Measurements from ENCODE around the gene PDGFA.

The PDGFA gene

GRCh38 chr7:473870-474604 lies 45.6 kb downstream of the PDGFA start:
- DNase-seq = no peak

- no peak for DNase-seq
These were observed 46.4 kb downstream of the PDGFA start for GRCh38 chr7:473211-473734.

GRCh38 chr7:472640-472957 lies 47.0 kb downstream of the PDGFA start:
- no peak for DNase-seq

- no peak for DNase-seq
These were observed 47.6 kb downstream of the PDGFA start for GRCh38 chr7:471866-472639.

GRCh38 chr7:471191-471865 lies 48.3 kb downstream of the PDGFA start:
- DNase-seq = no peak

- DNase-seq = no peak
These were observed 50.1 kb downstream of the PDGFA start for GRCh38 chr7:469563-469961.

GRCh38 chr7:468681-469562 lies 50.7 kb downstream of the PDGFA start:
- DNase-seq = no peak

- DNase-seq = no peak
These were observed 51.6 kb downstream of the PDGFA start for GRCh38 chr7:467856-468545.

- DNase-seq = no peak
These were observed 52.2 kb downstream of the PDGFA start for GRCh38 chr7:467393-467828.

GRCh38 chr7:466465-467191 lies 53.0 kb downstream of the PDGFA start:
- DNase-seq = no peak

- peak; percentile 2 for DNase-seq
These were observed 53.8 kb downstream of the PDGFA start for GRCh38 chr7:465710-466400.

GRCh38 chr7:464454-465401 lies 54.9 kb downstream of the PDGFA start:
- peak; percentile 71 for DNase-seq

GRCh38 chr7:463817-464453 lies 55.7 kb downstream of the PDGFA start:
- DNase-seq = peak; percentile 40

- peak; percentile 30 for DNase-seq
These were observed 56.3 kb downstream of the PDGFA start for GRCh38 chr7:463362-463781.

- peak; percentile 27 for DNase-seq
These were observed 57.2 kb downstream of the PDGFA start for GRCh38 chr7:462173-463103.

GRCh38 chr7:461453-462172 lies 58.0 kb downstream of the PDGFA start:
- DNase-seq = no peak

GRCh38 chr7:461117-461452 lies 58.6 kb downstream of the PDGFA start:
- DNase-seq = no peak
